Brain microvascular endothelial cell (primary cell): ENCODE results near the gene RNF43.

Source experiments
- DNase-seq: peaks from one replicate; pipeline ENCODE4 v3.0.0-alpha.2; 2020
- H3K27ac ChIP-seq: fragments of 250-450 bp; sonication (Bioruptor Pico); 2 replicates; pipeline ENCODE4 v1.5.1; 2020; ENCODE audit warnings: mild to moderate bottlenecking, moderate library complexity
- H3K27me3 ChIP-seq: fragments of 250-450 bp; sonication (Bioruptor Pico); replicated peaks from 2 replicates; pipeline ENCODE4 v1.5.1; 2020; ENCODE audit warnings: mild to moderate bottlenecking
- H3K36me3 ChIP-seq: fragments of 250-450 bp; sonication (Bioruptor Pico); replicated peaks from 2 replicates; pipeline ENCODE4 v1.5.1; 2020; ENCODE audit warnings: mild to moderate bottlenecking
- H3K4me3 ChIP-seq: 2 replicates; pipeline ENCODE4 v1.5.1; 2011; ENCODE audit warnings: low read depth, mild to moderate bottlenecking, control low read depth, low read length, moderate library complexity
- CTCF ChIP-seq: IDR thresholded peaks from 2 replicates; pipeline ENCODE4 v1.5.1; 2011; ENCODE audit warnings: low read depth, mild to moderate bottlenecking, moderate library complexity, low read length, control low read depth, inconsistent platforms; ENCODE audit errors: missing control alignments
- in situ Hi-C: cut with HindIII; loops from 2 replicates; pipeline ENCODE4 v1.10.0; 2017; ENCODE audit warnings: low sequenced_read_pairs, low pct_ligation_motif_present

RNF43 gene

GRCh38 chr17:58412961-58413586 lies 4.3 kb downstream of the RNF43 start:
- H3K4me3 ChIP-seq = no peak overlapping the region
- no peaks in the 10 kb centered on the region for H3K36me3 ChIP-seq
- DNase-seq = no peak
- in situ Hi-C loops = no loop called here
- H3K27me3 ChIP-seq = peaks cover 13% of the 10 kb centered on the region
- no peak for TF ChIP-seq CTCF
- no peak overlapping the region for H3K27ac ChIP-seq

GRCh38 chr17:58412064-58412703 lies 5.2 kb downstream of the RNF43 start:
- in situ Hi-C loops = no loop called here
- no peaks in the 10 kb centered on the region for H3K36me3 ChIP-seq
- H3K27ac ChIP-seq = no peak overlapping the region
- H3K27me3 ChIP-seq = peaks cover 13% of the 10 kb centered on the region
- no peak overlapping the region for H3K4me3 ChIP-seq
- no peak for DNase-seq
- TF ChIP-seq CTCF = no peak

- H3K27ac ChIP-seq = no peak overlapping the region
These were observed 5.9 kb downstream of the RNF43 start for GRCh38 chr17:58411408-58411894.

GRCh38 chr17:58410714-58411407 lies 6.5 kb downstream of the RNF43 start:
- DNase-seq = no peak
- in situ Hi-C loops = no loop called here

More at GRCh38 chr17:58411408-58411894, 5.9 kb downstream of the RNF43 start:
- DNase-seq = no peak
- TF ChIP-seq CTCF = no peak
- Histone ChIP-seq H3K36me3 (no peaks in the 10 kb centered on the region), H3K27me3 (peaks cover 11% of the 10 kb centered on the region), H3K4me3 (no peak overlapping the region)
- in situ Hi-C loops = no loop called here

GRCh38 chr17:58409432-58409831 lies 7.9 kb downstream of the RNF43 start:
- TF ChIP-seq CTCF = no peak
- in situ Hi-C loops = no loop called here
- no peak for DNase-seq
- H3K27ac ChIP-seq = no peak overlapping the region
- peaks cover 11% of the 10 kb centered on the region for H3K27me3 ChIP-seq
- no peak overlapping the region for H3K4me3 ChIP-seq
- no peaks in the 10 kb centered on the region for H3K36me3 ChIP-seq

More at GRCh38 chr17:58410714-58411407, 6.5 kb downstream of the RNF43 start:
- no peaks in the 10 kb centered on the region for H3K36me3 ChIP-seq
- no peak overlapping the region for H3K27ac ChIP-seq
- no peak for TF ChIP-seq CTCF
- no peak overlapping the region for H3K4me3 ChIP-seq
- H3K27me3 ChIP-seq = peaks cover 11% of the 10 kb centered on the region
